Measurements from ENCODE around the gene TBC1D14.

The TBC1D14 gene

DNA sequence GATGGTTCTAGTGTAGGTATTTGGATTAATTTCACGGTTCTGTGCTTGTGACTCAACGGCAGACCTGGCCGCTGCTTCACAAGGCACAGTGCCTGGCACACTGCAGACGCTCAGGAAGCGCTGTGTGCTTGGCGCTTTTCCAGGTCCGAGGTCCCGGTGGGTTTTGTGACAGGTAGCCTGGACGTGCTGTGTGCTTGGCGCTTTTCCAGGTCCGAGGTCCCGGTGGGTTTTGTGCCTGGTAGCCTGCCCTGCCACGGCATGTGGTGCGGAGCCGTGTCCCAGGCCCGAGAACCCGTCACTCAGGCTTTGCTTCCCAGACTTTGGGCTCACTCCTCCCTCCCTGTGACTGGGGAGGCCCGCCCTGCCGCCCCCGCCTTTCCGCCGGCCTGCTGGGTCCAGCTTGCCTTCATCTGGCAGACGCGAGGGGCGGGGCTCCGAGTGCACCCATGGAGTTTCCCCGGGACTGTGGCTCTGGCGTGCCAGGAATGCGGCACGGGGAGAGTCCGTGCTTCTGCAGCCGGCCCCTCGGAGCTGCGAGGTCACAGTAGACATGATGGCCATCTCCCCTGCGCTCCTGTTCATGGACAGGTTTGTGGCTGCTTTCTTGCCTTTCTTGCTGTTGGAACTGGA lies 44.2 kb downstream of the TBC1D14 start:
- H3K4me3 Mint-ChIP-seq: no peak overlapping the region
- H3K9me3 Mint-ChIP-seq: no peaks in the 10 kb centered on the region
- H3K36me3 Mint-ChIP-seq (ENCODE audit: low read depth): no peaks in the 10 kb centered on the region
- no peak overlapping the region for H3K27ac Mint-ChIP-seq
- H3K27me3 Mint-ChIP-seq (ENCODE audit: low read depth): no peaks in the 10 kb centered on the region
- H3K4me1 Mint-ChIP-seq (ENCODE audit: low read depth): peaks cover 12% of the 10 kb centered on the region
- no peak for DNase-seq (ENCODE audit: low spot score)

DNA sequence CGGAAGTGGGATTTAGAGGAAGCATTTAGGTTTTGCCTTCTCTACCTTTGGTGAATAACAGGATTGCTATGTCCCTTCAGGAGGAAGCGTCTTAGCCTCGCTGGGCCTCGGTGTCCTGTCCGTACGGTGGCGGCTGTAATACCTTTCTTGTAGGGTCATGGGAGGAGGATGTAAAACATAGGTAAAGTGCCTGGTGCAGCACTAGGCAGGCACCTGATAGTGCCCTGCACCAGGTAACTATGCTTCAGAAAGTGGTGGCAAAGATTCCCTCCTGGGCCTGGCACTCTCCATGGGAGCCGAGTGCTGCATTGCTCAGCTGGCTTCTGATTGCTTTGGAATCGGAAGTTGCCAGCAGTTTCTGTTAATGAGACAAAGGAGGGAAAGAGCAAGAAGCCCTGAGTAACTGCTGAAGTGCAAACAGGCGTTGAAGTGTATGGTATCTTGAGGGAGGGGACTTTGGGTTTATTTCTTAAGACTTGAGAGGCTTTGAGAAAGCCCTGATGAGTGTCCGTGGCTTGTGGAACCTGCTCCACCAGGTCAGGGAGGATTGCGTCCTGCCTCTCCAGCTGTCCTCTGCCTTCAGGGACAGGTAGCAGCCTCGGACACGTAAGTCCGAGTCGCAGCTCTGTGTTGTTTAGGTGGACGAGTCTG lies 45.8 kb downstream of the TBC1D14 start:
- H3K9me3 Mint-ChIP-seq: no peaks in the 10 kb centered on the region
- DNase-seq (ENCODE audit: low spot score): no peak
- peaks cover 12% of the 10 kb centered on the region for H3K4me1 Mint-ChIP-seq (ENCODE audit: low read depth)
- H3K36me3 Mint-ChIP-seq (ENCODE audit: low read depth): no peaks in the 10 kb centered on the region
- H3K4me3 Mint-ChIP-seq: no peak overlapping the region
- H3K27me3 Mint-ChIP-seq (ENCODE audit: low read depth): no peaks in the 10 kb centered on the region
- no peak overlapping the region for H3K27ac Mint-ChIP-seq

GRCh38 chr4:6956087-6956433 lies 46.4 kb downstream of the TBC1D14 start:
- Mint-ChIP-seq H3K36me3 (ENCODE audit: low read depth) (no peaks in the 10 kb centered on the region), H3K9me3 (no peaks in the 10 kb centered on the region), H3K27ac (no peak overlapping the region), H3K27me3 (ENCODE audit: low read depth) (no peaks in the 10 kb centered on the region), H3K4me1 (ENCODE audit: low read depth) (peaks cover 12% of the 10 kb centered on the region), H3K4me3 (no peak overlapping the region)
- DNase-seq (ENCODE audit: low spot score): no peak

DNA sequence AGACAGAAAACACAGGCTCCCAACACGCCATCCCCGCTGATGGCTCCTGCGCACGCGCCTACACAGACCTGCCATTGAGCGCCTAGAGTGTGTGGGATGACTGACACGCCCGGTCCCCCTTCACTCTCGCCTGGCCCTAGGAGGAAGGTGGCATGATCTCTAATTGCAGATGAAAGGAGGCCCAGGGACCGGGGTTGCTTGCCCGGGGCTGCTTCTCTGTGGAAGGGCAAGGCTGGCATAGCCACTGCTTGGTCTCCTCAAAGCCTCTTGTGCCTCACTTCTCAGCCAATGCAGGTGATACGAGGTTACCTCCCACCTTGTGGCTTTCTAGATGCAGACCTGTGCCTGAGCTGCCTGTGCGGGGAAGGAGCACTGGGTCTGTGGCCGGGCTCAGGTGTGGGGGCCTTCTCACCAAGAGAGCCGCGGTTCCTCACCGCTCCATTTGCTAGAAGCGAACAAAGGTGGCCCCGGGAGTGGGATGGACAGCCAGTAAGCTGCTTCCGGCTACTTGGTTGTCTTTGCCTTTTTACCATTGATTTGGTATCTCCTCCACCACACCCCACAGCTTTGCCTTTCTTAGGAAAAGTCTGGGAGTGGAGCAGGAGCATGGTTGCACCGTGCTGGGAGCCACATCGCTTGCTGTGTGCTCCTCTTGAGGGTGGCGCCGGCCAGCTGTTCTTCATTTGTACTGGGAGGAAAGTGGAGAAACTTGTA lies 47.0 kb downstream of the TBC1D14 start:
- no peak overlapping the region for H3K27ac Mint-ChIP-seq
- H3K36me3 Mint-ChIP-seq (ENCODE audit: low read depth): no peaks in the 10 kb centered on the region
- DNase-seq (ENCODE audit: low spot score): no peak
- H3K4me3 Mint-ChIP-seq: no peak overlapping the region
- H3K9me3 Mint-ChIP-seq: no peaks in the 10 kb centered on the region
- H3K4me1 Mint-ChIP-seq (ENCODE audit: low read depth): peaks cover 10% of the 10 kb centered on the region
- no peaks in the 10 kb centered on the region for H3K27me3 Mint-ChIP-seq (ENCODE audit: low read depth)

- no peak for DNase-seq (ENCODE audit: low spot score)
These were observed 47.5 kb downstream of the TBC1D14 start for GRCh38 chr4:6957148-6957520.

GRCh38 chr4:6957994-6958393 lies 48.4 kb downstream of the TBC1D14 start:
- no peaks in the 10 kb centered on the region for H3K9me3 Mint-ChIP-seq
- no peak overlapping the region for H3K4me3 Mint-ChIP-seq
- H3K36me3 Mint-ChIP-seq (ENCODE audit: low read depth): no peaks in the 10 kb centered on the region
- DNase-seq (ENCODE audit: low spot score): no peak
- H3K27ac Mint-ChIP-seq: no peak overlapping the region
- H3K4me1 Mint-ChIP-seq (ENCODE audit: low read depth): peaks cover 2% of the 10 kb centered on the region
- no peaks in the 10 kb centered on the region for H3K27me3 Mint-ChIP-seq (ENCODE audit: low read depth)

More at GRCh38 chr4:6957148-6957520, 47.5 kb downstream of the TBC1D14 start:
- Mint-ChIP-seq H3K4me3 (no peak overlapping the region), H3K4me1 (ENCODE audit: low read depth) (peaks cover 6% of the 10 kb centered on the region), H3K36me3 (ENCODE audit: low read depth) (no peaks in the 10 kb centered on the region), H3K9me3 (no peaks in the 10 kb centered on the region), H3K27me3 (ENCODE audit: low read depth) (no peaks in the 10 kb centered on the region), H3K27ac (no peak overlapping the region)

- no peak for DNase-seq (ENCODE audit: low spot score)
- H3K36me3 Mint-ChIP-seq (ENCODE audit: low read depth): no peaks in the 10 kb centered on the region
- no peak overlapping the region for H3K27ac Mint-ChIP-seq
- peaks cover 4% of the 10 kb centered on the region for H3K4me1 Mint-ChIP-seq (ENCODE audit: low read depth)
- H3K9me3 Mint-ChIP-seq: no peaks in the 10 kb centered on the region
- H3K27me3 Mint-ChIP-seq (ENCODE audit: low read depth): no peaks in the 10 kb centered on the region
- H3K4me3 Mint-ChIP-seq: no peak overlapping the region
These were observed 49.6 kb downstream of the TBC1D14 start for GRCh38 chr4:6959261-6959660.

- DNase-seq (ENCODE audit: low spot score): no peak
- Mint-ChIP-seq H3K27ac (no peak overlapping the region), H3K9me3 (no peaks in the 10 kb centered on the region), H3K27me3 (ENCODE audit: low read depth) (no peaks in the 10 kb centered on the region), H3K36me3 (ENCODE audit: low read depth) (no peaks in the 10 kb centered on the region), H3K4me1 (ENCODE audit: low read depth) (peaks cover 8% of the 10 kb centered on the region), H3K4me3 (no peak overlapping the region)
These were observed 50.5 kb downstream of the TBC1D14 start for GRCh38 chr4:6960154-6960553.

DNA sequence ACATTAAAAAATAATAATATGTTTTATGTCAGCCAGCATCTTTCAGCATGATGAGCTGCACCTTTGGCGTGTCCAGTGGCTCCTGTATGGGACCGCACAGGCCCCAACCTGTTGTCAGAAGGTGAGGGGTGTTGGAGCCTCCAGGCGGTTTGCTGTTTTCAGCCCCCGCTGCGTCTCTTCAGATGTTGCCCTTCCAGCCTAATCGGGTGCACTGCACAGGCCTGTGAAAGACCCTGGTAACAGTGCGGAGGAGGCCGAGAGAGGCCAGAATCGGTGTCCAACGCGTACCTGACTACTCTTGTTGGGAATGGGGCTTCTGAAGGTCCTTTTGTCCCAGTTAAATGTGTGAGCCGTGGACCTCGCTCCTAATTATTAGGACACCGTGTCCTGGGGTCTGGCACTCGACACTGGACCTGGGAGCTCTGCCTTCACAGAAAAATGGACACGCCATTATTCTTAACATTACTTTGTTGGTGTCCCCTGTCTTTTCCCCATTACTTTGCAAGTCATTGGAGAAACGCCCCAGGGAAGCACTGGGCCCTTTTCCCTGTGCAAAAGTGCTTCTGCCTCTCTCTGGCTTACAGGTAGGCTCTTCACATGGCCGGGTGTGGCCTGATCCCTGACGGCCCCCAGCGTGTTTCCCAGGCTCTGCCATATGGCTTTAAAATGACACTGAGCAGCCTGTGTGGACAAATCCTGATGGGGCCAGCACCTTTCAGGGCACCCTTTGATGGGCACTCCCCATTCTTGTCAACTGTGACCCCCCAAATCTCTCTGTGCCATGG lies 51.2 kb downstream of the TBC1D14 start:
- no peak for DNase-seq (ENCODE audit: low spot score)
- Mint-ChIP-seq H3K4me1 (ENCODE audit: low read depth) (peaks cover 8% of the 10 kb centered on the region), H3K9me3 (no peaks in the 10 kb centered on the region), H3K27ac (no peak overlapping the region), H3K4me3 (no peak overlapping the region), H3K27me3 (ENCODE audit: low read depth) (no peaks in the 10 kb centered on the region), H3K36me3 (ENCODE audit: low read depth) (no peaks in the 10 kb centered on the region)

DNA sequence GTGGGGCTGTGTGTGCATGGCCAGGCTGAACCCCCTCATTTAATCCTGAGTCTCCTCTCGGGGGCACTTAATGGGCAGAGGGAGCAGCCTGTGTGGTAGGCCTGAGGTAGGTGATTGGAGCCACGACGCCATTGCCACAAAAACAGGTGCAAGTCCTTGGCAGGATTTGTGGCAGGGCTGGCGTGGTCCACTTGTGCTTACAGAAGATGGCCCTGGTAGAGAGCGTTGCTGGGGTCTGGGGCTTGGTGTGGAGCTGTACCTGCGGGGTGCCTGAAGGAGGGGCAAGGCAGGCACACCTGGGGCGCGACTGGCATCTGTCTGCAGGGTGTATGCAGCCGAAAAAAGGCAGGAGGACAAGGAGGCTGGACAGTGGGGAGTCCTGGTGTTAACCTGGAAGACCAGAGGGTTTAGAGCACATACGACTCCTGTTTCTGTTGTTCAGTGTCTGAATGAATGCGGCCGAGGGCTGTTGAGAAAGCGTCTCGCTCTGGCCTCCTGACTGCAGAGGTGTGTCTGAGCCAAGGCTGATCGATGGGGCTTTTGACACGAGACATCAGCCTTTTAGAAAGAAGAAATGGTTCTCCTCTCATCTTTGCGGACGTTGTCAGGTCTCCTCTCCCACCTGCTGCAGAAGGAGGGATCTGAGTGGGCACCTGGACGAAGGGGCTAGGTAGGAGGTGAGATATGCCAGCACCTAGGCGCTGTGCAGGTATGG lies 52.0 kb downstream of the TBC1D14 start:
- H3K4me1 Mint-ChIP-seq (ENCODE audit: low read depth): peaks cover 8% of the 10 kb centered on the region
- H3K4me3 Mint-ChIP-seq: no peak overlapping the region
- no peaks in the 10 kb centered on the region for H3K27me3 Mint-ChIP-seq (ENCODE audit: low read depth)
- H3K27ac Mint-ChIP-seq: no peak overlapping the region
- H3K9me3 Mint-ChIP-seq: no peaks in the 10 kb centered on the region
- no peaks in the 10 kb centered on the region for H3K36me3 Mint-ChIP-seq (ENCODE audit: low read depth)
- DNase-seq (ENCODE audit: low spot score): no peak

GRCh38 chr4:6962211-6963041 lies 52.8 kb downstream of the TBC1D14 start:
- Mint-ChIP-seq H3K4me1 (ENCODE audit: low read depth) (peaks cover 8% of the 10 kb centered on the region), H3K36me3 (ENCODE audit: low read depth) (no peaks in the 10 kb centered on the region), H3K4me3 (no peak overlapping the region), H3K9me3 (no peaks in the 10 kb centered on the region), H3K27ac (no peak overlapping the region), H3K27me3 (ENCODE audit: low read depth) (no peaks in the 10 kb centered on the region)
- DNase-seq (ENCODE audit: low spot score): no peak

DNA sequence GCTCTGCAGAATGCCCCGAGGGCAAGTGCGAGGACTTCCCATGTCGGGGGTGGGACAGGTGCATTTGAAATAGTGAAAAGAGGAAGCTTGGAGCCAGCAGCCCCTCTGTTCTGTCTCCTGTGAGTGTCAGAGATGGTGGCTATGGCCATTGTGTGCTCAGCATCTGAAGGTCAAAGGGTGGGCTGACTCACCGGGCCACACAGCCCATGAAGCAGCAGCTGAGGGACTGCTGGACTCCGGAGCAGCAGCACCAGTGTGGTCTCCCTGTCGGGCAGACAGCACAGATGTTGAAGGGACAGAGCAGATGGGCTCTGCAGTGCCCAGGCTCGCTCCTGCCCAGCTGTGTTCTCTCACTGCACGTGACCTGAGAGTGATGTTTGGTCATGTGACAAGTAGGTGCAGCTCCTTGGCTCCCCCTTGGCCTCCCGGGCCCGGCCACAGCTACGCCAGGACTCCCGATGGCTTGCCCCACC lies 53.5 kb downstream of the TBC1D14 start:
- H3K27ac Mint-ChIP-seq: no peak overlapping the region
- H3K27me3 Mint-ChIP-seq (ENCODE audit: low read depth): no peaks in the 10 kb centered on the region
- peaks cover 8% of the 10 kb centered on the region for H3K4me1 Mint-ChIP-seq (ENCODE audit: low read depth)
- H3K9me3 Mint-ChIP-seq: no peaks in the 10 kb centered on the region
- no peaks in the 10 kb centered on the region for H3K36me3 Mint-ChIP-seq (ENCODE audit: low read depth)
- H3K4me3 Mint-ChIP-seq: no peak overlapping the region
- DNase-seq (ENCODE audit: low spot score): no peak

GRCh38 chr4:6964858-6965257 lies 55.2 kb downstream of the TBC1D14 start:
- Mint-ChIP-seq H3K4me3 (no peak overlapping the region), H3K27ac (no peak overlapping the region), H3K4me1 (ENCODE audit: low read depth) (peaks cover 8% of the 10 kb centered on the region), H3K27me3 (ENCODE audit: low read depth) (no peaks in the 10 kb centered on the region), H3K9me3 (no peaks in the 10 kb centered on the region), H3K36me3 (ENCODE audit: low read depth) (no peaks in the 10 kb centered on the region)
- DNase-seq (ENCODE audit: low spot score): no peak
